GM13976 (cell line): ENCODE data around the gene CHSY1.

Source experiments
- DNase-seq: peaks from one replicate; pipeline ENCODE4 v3.0.0; 2012; ENCODE audit warnings: low spot score
- in situ Hi-C: fragments of 300-500 bp; cut with MboI; formaldehyde crosslinking; loops from one replicate; pipeline ENCODE4 v1.12.0; 2022; ENCODE audit warnings: low sequenced_read_pairs, mixed read lengths, inconsistent platforms; ENCODE audit not compliant: unreplicated experiment
- TF ChIP-seq, protein P1 (sequence below): IDR thresholded peaks from 2 replicates; pipeline ENCODE4 v1.5.1; 2012; ENCODE audit warnings: borderline replicate concordance, mild to moderate bottlenecking; ENCODE audit not compliant: insufficient read depth; ENCODE audit errors: extremely low read depth, missing control alignments, control extremely low read depth

CHSY1 gene

DNA sequence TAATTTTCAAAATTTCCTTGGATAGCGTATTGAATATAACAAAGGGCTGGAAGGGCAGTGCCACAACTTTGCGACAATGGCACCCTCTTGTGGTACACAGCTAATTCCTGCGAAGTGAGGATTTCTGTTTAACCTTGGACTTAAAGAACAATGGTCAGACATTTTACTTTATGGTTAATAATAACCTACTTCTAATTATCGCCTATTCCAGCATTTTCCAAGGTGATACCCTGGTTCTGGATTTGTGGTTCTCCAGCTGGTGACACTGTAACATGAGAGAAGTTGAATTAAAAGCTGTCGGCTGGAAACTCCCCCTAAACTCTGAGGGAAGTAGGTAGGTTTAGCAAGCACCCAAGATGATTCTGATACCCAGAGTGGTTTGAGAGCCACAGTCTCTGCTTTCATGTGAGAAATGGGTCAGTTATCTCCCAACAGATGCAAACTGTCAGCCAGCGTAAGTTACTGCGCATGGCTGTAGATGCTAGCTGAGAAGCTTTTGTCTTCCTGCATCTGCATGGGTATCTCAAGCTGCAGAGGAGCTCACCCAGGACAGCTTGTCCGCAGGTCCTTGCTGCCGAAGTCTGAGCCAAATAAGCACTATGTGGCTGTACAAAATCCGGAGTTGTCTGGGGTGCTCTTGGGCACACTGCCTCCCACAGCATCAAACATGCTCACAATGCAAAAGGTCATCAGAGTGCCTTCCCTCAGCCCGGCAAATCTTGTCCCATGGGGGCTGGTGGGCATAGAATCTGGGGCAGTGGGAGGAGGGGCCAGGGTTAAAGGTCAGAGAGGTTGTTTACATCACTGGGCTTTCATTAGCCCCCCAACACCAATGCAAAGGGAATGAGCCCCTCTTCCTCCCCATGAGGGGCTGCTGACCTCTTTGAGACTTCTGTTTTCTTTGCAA is 6.6 kb upstream of the CHSY1 start:
- peak; percentile 51 for DNase-seq
- in situ Hi-C loops, result loop anchor here (10.0 to 25.0 kb wide), 2 partner anchors 354 to 621 kb away; no protein-coding TSS in a partner anchor
- TF ChIP-seq, protein P1, sequence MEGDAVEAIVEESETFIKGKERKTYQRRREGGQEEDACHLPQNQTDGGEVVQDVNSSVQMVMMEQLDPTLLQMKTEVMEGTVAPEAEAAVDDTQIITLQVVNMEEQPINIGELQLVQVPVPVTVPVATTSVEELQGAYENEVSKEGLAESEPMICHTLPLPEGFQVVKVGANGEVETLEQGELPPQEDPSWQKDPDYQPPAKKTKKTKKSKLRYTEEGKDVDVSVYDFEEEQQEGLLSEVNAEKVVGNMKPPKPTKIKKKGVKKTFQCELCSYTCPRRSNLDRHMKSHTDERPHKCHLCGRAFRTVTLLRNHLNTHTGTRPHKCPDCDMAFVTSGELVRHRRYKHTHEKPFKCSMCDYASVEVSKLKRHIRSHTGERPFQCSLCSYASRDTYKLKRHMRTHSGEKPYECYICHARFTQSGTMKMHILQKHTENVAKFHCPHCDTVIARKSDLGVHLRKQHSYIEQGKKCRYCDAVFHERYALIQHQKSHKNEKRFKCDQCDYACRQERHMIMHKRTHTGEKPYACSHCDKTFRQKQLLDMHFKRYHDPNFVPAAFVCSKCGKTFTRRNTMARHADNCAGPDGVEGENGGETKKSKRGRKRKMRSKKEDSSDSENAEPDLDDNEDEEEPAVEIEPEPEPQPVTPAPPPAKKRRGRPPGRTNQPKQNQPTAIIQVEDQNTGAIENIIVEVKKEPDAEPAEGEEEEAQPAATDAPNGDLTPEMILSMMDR, result peak; percentile 80

GRCh38 chr15:101256757-101257156 is 4.9 kb upstream of the CHSY1 start:
- TF ChIP-seq, protein P1, result peak; percentile 21
- no peak for DNase-seq
- in situ Hi-C loops, result loop anchor here (10.0 to 25.0 kb wide), 2 partner anchors 352 to 619 kb away; no protein-coding TSS in a partner anchor

DNA sequence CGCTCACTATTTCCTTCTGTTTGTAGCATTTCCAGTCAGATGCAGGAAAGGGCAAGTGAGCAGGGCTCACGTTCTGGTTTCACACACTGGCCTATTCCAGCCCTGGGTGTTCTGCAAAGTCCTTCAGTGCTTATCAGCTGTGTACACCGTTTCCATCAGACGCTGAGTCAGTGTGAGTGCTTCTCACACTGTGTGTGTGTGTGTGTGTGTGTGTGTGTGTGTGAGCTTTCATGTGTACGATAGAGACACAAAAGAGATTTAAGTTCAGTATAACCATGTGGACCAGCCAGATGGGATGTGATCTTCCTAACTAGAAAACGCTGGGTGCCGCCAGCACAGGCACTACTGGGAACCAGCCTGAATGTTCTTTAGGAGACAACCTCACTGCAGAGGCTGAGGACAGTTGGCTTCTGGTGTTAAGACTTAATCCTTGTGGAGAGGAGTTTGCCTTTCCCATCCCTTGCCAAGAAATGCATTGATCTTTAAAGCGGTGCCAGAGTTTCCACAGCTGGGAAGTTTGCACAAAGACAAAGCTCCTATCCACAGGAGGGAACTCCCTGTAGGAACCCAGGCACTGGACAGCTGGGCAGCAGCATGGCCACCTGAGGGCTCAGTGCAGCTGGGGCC is 3.9 kb upstream of the CHSY1 start:
- DNase-seq, result no peak
- in situ Hi-C loops, result loop anchor here (10.0 to 25.0 kb wide), 2 partner anchors 351 to 618 kb away; no protein-coding TSS in a partner anchor
- TF ChIP-seq, protein P1, result no peak

DNA sequence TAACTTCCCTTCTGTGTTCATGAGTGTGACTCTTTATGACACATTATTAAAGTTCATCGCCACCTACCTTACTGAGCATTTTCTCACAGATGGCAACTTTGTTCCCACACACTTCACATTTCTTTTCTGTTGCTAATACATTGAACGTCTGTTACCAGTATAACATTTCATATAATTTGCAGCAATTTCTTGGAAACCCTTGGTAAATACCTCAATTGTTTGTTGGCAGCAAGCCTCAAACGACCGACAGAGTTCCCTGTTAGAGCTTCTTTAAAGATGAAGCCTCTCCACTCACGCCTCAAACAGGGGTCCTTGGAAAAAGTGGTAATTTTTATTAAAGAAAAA is 3.2 kb upstream of the CHSY1 start:
- TF ChIP-seq, protein P1, result no peak
- in situ Hi-C loops, result loop anchor here (10.0 to 25.0 kb wide), 2 partner anchors 350 to 618 kb away; no protein-coding TSS in a partner anchor
- DNase-seq, result no peak

DNA sequence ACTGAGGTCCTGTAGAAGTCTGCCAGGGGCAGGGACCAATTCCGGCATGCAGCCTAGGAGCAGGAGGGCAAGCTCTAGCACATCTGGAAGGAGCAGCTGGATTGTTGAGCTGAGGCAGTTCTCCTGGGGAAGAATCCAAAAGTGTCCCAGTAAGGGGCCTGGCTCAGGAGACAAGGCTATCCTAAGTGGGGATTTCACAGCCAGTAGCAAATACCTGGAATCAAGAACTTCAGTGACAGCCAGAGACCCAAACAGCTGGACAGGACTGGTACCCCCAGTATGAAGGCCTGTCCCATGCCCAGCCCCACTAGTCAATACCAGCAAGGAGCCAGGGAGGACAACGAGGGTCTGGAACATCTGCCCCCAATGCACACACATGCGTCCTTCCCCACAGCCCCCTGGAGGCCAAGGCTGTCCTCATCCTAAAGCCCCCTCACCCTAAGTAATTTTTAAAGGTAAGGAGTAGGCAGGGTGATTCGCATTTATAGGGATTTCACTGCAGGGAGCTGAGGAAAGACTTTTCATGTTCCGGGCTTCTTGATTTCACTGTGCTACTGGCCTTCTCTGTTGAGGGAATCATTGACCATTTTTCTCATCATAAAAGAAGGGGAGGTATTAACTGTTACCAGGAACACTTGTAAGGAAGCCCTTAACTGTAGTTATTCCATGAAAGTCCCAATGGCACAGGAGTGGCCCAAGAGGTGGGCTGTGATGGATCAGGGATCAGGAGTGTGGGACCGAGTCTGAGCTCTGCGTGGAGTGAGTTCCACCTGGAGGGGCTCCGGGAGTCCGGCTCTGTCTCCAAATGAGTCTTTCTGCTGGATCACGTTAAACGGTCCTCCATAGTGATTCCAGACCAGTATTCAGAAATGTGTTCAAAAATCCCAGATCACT is 2.6 kb upstream of the CHSY1 start:
- in situ Hi-C loops, result loop anchor here (10.0 to 25.0 kb wide), 2 partner anchors 350 to 617 kb away; no protein-coding TSS in a partner anchor
- DNase-seq, result no peak
- TF ChIP-seq, protein P1, result no peak

DNA sequence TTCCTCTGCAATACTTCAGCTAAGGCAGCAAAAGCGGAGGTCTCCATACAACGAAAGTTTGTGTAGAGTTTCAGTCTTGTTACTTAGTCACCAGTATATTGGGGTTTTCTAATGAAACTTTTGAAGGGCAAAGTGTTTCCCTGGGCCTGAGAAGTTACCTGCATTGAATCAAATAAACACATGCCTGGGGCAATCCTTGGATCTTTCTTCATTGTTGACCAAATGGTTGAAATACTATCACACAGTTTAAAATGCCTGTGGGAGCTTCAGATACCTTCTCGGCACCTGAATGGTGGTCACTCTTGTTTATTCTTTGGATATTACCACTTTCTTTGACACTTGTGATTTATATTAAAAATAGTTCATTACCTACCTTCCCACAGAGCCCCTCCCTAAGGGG is 988 bp upstream of the CHSY1 start:
- in situ Hi-C loops, result loop anchor here (10.0 to 25.0 kb wide), 2 partner anchors 348 to 616 kb away; no protein-coding TSS in a partner anchor
- peak; percentile 30 for DNase-seq
- TF ChIP-seq, protein P1, result no peak
